Endometrium (tissue), 2 donors: Measurements from ENCODE around the gene CES4A.

Source experiments
- FAIRE-seq: peaks from 2 replicates; lab custom pipeline; 2012; peaks lifted over from hg19 to GRCh38; lab: Jason Lieb, UNC
- donor health status: control.
- donor health status: control.

The CES4A gene

GRCh38 chr16:67053767-67054334 is 65.5 kb downstream of the CES4A start:
- no peak for FAIRE-seq

GRCh38 chr16:67054901-67055300 is 66.5 kb downstream of the CES4A start:
- no peak for FAIRE-seq

GRCh38 chr16:67055712-67056487 is 67.5 kb downstream of the CES4A start:
- FAIRE-seq = no peak
